ENCODE data around the gene SMAD2.
A peak's percentile ranks its signal among the peaks of the same experiment; 100 is the strongest.

The SMAD2 gene

DNA sequence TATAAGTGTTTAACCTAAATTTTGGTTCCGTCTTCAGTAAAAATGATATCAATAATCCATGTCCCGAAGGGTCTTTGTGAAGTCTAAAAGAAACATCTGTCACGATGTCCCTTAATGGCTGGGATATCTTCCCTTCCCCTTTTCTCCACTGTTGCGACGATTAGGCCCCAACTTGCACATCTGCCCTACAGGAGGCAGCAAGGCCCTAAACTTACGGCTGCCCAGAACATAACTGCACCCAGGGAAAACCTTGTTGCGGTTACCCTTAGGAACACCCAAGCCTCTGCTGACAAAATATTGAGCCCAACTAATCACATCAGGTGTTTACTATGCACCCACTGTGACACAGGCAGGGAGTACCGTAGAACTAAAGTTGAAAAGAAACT, 1.3 kb upstream of the SMAD2 start:
- DNase-seq: peak in 3 of 5 experiments; percentile 21 to 77 (median 22)

DNA sequence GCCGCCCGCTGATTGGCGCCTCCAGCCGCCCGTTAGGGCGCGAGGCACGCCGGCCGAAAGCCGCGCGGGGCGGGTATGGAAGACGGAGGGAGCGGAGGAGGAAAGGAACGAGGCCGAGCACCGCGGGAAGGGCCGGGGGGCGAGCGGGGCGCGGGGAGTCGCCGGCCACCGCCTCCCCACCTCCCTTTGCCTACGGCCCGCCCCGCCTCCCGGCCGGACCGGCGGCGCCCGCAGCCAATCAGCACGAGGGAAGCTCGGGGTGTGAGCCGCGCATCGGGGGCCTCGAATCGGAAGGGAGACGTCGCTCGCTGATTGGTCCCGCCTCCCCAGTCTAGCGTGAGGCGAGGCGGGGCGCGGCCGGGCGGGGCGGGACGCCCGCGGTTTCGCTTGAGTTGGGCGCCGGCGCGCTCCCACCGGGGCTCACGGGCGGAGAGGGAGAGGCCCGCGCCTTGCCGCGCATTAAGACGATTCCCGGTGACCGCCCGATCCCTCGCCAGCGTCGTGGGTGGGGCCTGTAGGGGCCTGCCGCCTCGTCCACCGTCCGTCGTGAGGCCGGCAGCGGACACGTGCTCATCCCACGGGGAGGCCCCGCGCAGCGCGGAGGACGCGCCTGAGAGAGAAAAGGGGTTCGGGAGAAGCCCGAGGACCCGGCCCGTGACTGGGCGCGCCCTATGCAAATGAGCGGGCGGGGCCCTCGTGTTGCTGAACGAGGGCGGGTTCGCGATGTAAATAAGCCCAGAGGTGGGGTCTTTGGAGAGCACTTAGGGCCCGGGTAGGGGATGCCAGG, 665 bp upstream of the SMAD2 start:
- peak; percentile 91 to 99 (median 93) for DNase-seq

- no peak for DNase-seq
These were observed 719 bp downstream of the SMAD2 start for GRCh38 chr18:47929681-47930198.

- peak in 1 of 5 experiments; percentile 91 for DNase-seq
These were observed 2.0 kb downstream of the SMAD2 start for GRCh38 chr18:47928466-47928865.

DNA sequence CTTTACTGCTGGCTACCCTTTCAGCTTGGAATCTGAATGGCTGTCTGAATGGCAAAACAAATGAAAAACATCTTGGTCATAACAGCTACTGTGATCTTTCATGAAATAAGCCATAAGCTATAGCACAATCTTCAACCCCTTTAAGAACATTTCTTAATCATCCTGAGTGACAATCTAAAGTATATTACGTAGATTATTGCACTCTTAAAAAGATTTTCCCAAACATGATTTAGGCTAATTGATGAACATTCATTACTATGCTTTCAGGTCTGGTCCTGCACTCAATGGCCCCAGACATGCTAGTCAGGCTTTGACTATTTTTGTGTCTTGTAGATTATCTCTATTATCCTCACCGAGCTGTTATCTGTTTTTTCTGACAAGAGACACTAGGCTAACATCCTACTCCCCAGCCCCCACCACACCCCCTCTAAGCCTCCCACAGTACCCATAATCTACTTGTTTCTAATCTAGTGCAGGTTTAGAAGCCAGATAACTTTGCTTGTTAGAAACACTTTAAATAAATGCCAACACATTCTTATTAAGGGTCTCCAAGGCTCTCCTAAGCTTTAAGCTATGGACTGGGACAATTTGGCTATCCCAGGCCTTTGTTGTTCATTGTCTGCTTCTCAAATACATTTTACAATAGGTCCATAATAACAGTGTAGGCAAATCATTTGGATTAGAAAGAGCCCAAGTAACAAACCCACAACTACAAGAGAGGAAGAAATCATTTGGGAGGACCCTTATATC, 4.2 kb downstream of the SMAD2 start:
- DNase-seq: peak in 1 of 5 experiments; percentile 71

- DNase-seq: no peak
These were observed 10.5 kb downstream of the SMAD2 start for GRCh38 chr18:47919916-47920315.

GRCh38 chr18:47917923-47918610, 12.4 kb downstream of the SMAD2 start:
- peak in 1 of 5 experiments; percentile 85 for DNase-seq

GRCh38 chr18:47915930-47916329, 14.5 kb downstream of the SMAD2 start:
- no peak for DNase-seq

DNA sequence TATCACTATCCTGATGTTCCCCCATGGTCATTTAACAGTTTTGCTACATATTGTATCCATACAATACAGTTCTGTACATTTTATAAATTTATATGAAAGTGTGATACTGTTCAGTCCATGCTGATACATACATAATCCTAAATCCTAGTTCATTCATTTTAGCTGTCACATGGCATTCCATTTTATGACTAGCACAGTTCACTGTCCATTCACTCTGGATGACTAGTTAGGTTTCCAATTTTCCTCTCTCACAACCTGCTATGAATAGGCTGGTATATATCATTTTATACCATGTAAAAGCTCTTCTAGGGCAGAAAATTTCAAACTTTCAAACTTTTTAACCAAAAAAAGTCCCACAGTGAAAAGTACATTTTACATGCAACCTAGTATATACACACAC, 15.2 kb downstream of the SMAD2 start:
- DNase-seq: no peak

- DNase-seq: peak in 1 of 5 experiments; percentile 42
These were observed 17.5 kb downstream of the SMAD2 start for GRCh38 chr18:47912794-47913585.

DNA sequence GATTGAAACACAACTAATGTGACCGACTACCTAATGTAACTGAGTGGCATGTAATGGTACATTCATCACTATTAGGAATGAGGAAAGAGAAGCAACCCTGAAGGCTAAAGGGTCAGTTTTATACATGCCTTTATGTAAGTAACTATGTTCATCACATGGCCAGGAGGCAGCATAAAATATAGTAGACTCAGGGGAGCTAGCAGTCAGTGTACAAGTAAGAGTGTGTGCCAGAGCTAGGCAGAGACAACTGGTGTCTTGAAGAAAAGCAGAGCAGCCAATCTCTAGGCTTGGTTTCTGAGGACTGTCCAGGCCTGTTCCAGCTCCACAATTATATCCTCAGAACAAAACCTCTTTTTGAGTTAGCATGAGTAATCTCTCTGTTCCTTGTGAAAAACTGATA, 18.1 kb downstream of the SMAD2 start:
- DNase-seq: peak in 1 of 5 experiments; percentile 54

DNA sequence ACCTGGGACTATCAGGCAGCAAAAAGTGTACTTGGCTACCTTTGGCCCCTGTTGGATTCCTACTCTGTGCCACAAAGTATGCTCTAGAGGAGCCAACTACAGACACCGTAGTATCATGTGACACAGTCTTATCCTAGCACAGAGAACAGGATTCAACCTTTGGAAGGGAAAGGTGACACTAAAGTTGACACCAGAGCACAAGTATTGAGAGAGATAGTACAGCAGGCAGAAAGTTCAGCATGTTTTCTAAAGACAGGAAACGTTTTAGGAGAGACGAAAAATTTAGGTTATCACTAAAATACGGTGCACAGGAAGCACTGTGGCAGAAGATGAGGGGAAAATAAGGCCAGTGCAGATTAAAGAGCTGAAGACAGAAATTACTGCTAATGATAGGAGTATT, 18.6 kb downstream of the SMAD2 start:
- DNase-seq: peak in 1 of 5 experiments; percentile 56

- no peak for DNase-seq
These were observed 21.0 kb downstream of the SMAD2 start for GRCh38 chr18:47909484-47909883.

DNA sequence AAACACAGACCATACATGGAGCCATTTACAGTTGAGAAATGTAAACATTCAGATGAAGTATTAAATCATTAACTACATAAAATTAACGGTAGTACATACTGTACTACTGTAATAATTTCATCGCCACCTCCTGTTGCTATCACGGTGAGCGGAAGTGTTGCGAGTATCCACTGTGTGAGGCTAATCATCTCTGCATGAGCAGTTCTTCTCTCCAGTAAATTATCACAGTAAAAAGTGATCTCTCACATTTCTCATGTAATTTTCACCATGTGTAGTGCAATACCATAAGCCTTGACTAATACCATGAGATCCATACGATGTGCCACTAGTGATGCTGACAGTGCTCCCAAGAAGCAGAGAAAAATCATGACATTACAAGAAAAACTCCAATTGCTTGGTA, 21.9 kb downstream of the SMAD2 start:
- DNase-seq: no peak

- DNase-seq: no peak
These were observed 24.1 kb downstream of the SMAD2 start for GRCh38 chr18:47906408-47906807.

- DNase-seq: no peak
These were observed 26.6 kb downstream of the SMAD2 start for GRCh38 chr18:47903809-47904208.

GRCh38 chr18:47901624-47902362, 28.7 kb downstream of the SMAD2 start:
- peak in 2 of 5 experiments; percentile 11 to 92 for DNase-seq

DNA sequence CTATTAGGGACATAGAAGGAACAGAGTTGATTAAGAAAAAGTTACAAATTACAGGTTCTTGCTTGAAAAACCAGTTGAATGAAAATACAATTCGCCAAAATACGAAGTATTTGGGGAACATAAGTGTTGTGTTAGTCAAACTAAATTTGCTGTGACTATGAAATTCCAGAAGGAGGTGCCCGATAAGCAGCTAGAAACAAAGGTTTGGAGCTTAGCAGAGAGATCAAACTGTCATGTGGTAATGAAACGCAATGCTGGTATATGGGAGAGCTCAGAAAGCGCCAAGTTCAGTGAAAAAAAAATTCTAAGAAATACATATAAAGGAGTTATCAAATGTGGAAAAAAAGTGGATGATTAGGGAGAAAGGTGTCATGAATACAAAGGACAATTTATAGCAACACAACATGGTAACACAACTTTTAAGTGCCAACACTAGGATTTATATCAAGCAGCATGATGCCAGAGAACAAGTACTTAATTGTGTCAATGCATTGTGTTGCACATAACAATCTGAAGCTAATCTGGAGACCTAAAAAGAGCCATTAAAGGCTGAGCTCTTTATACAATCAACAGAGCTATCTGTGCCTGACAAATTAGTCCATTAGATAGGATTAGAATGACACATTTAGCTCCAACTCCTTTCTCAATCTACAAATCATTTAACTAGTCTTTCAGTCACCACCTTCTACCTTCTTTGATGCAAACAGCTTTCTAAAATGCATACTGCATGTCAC, 31.2 kb downstream of the SMAD2 start:
- no peak for DNase-seq

DNA sequence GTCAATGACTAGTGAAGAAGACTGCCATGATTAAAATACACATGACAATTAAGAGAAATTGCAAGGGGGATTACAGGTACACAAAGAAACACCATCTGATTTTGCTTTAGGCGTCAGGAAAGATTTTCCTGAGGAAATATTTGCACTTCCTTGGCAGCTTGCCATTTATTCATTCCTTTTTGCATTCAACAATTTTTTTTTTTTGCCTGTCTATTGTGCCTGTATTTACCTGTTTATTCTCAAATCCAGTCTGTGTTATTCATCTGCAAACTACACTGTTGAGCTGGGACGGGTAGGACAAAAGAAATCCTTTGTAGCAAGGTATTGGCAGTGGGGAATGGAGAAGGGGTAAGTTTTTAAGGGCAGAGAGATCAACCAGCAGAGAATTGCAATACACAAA, 31.8 kb downstream of the SMAD2 start:
- DNase-seq: no peak

- no peak for DNase-seq
These were observed 32.4 kb downstream of the SMAD2 start for GRCh38 chr18:47898055-47898454.

Measured in T-helper 2 cell (primary cell).